ENCODE measurements around the gene SLC16A5.
"Not testable (repeated sequence)": the region's sequence is repeated elsewhere in the genome, so short reads cannot be mapped to it uniquely, and the experiment has no call there.

The SLC16A5 gene

GRCh38 chr17:75135946-75136345 is 48.2 kb downstream of the SLC16A5 start:
- DNase-seq, result no peak

- DNase-seq, result not testable (repeated sequence)
Observed at GRCh38 chr17:75137762-75138161, 50.0 kb downstream of the SLC16A5 start.

DNA sequence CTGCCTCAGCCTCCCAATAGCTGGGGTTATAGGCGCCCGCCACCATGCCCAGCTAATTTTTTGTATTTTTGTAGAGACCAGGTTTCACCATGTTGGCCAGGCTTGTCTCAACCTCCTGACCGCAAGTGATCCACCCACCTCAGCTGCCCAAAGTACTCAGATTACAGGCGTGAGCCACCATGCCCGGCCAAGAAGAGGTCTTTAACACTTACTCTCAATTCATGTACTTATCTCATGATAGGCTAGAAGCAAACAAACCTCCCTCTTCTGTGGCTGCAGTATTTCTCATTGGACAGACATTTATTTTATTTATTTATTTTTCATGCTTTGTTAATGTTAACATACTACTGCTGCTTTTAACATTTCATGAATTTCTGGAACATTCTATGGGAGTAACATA is 50.8 kb downstream of the SLC16A5 start:
- DNase-seq, result no peak

GRCh38 chr17:75142236-75142971 is 54.6 kb downstream of the SLC16A5 start:
- no peak for DNase-seq

DNA sequence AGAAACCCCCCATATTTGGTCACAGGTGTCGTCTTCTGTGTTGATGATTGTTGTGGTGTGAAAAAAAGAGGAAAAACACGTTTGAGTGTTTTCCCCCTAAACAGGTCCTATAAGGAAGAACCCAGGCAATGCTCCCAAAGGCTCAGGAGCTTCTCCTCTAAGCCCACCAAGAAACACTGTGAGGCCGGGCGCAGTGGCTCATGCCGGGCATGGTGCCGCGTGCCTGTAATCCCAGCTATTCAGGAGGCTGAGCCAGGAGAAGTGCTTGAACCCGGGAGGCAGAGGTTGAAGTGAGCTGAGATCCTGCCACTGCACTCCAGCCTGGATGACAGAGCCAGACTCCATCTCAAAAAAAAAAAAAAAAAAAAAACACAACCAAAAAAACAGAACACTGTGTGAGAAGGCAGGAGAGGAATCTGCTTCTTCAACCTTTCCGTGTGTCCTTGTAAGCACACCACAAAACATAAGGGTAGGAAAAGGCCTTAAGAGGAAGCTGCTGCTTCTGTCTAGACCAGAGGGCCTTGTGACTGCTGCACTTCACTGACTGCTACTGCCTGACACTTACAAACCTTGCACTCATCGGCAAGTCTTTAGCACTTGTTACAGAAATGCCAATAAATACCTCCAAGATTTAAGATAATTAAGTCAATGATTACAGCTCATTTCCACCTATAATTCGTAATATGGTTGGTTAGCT is 57.2 kb downstream of the SLC16A5 start:
- DNase-seq, result no peak

DNA sequence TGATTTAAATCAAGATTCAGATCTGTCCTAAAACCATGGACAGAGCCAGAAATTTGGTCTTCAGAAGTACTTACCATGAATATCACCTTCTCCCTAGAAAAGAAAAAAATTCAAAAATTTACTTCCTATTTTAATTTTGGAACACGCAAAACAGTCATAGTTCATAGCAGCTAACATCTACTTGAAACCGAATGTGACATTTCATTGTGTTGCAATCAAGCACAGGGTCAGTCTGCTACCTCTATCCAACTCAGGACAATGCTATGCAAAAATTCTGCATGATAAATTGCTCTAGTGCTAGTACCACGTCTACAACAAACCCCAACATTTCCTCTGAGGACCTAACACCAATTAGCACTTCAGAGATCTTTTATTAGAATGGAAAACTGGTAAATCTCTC is 58.8 kb downstream of the SLC16A5 start:
- DNase-seq, result no peak

DNA sequence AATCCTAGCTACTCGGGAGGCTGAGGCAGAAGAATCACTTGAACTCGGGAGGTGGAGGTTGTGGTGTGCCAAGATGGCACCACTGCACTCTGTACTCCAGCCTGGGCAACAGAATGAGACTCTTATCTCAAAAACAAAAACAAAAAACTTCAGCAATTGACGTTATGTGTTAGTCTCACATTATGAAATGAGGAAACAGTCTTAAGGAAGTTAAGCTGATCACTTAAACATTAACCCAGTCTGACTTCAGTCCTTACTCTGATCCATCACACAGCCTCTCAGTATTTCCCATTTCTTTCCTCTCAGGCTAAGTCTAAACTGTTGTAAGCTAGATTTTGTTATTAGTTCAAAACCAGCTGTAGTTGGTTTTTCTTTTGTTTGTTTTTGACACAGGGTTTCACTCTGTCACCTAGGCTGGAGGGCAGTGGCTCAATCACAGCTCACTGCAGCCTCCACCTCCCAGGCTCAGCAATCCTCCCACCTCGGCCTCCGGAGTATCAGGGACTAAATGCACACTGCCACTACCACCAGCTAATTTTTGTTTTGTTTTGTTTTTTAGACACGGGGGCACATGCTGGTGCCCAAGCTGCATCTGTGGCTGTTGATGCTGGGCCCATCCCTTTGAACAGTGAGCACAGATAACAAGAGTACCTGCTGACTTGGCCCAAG is 60.3 kb downstream of the SLC16A5 start:
- no peak for DNase-seq

DNA sequence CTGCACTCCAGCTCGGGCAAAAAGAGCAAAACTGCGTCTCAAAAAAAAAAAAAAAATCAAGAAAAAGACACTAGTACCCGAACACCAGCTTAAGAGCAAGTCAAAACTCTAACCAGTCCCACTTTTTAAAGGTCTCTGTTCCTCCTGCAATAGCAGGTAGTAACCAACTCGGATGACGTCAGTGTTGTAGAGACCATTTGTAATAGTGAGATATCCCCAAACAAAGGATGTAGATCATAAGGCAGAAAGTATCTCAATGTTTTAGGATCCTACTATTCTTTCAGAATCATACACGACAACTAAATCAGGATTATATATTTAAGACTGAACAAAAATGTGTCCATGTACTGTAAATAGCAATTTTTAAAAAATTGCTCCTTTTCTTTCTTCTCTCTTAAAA is 64.2 kb downstream of the SLC16A5 start:
- DNase-seq, result no peak

DNA sequence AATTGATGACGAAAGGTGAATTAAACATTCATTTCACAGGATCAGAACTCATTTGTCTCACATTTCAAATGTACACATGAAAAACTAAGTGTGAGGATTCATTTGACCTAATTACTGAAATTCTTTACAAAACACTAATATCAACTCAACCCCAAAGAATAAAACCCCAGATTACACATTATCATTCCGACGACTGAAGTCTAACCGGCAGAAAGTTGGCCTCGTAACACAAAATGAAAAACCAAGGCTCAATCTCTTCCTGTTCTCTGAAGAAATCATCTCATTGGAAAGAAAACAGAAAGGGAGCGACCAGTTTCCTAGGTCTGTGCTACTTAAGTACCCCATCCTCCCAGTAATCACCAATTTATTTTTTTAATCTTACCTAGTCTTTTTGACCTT is 64.8 kb downstream of the SLC16A5 start:
- no peak for DNase-seq

DNA sequence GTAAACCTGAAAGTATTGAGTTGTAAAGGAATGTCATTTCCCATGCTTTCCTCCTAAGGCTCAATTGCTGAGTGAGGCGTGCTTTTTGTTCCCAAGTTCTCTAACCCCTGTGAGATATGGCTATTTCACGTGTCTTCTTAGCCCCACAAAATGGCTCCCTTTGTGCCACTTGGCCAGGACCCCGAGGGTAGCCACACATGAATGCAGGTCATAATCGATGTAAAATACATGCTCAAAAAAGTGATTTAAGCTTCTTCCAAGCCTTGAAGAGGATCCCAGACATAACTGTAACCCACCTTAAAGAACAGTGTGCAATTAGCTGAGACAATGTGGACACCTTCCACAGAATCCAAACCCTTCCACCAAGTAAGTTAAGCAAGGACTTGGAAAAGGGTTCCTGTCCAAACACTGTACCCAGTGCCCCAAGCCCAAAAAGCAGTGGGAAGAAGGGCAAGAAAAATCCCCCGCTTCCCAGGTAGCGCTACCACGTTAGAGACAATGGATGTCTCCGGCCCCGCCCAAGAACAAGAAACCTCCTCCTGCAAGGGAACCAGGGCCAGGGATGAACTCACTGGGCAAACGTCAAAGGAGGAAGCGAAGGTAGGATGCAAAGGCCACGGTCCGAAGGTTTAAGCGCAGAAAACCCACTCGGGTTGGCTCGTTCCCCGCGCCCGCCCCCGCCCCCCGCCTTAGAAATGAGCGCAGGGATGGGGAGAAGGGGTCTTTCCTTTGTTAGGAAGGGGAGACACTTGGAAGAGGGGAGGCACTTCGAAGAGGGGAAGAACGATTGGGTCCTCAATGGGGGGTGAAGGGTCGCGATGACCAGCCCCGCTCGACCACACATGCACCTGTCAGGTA is 65.4 kb downstream of the SLC16A5 start:
- peak; percentile 48 for DNase-seq

DNA sequence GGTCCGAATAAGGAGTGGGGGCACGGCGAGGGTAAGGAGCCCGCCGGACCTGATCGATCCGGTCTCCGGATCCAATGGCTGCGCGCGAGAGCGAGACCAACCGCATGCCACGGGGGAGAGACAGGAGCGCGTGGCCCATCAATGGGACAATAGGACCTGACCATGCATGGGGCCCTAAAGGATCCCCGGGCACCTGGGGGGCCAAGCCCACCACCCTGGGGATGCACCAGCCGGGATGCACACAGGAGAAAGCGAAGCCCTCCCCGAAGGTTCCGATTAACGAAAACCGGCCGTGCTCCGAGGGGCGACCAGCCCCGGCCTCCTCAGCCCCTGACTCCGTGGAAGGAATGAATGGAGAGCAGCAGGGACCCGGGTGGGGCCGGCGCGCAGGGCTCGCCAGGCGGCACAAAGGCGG is 66.0 kb downstream of the SLC16A5 start:
- DNase-seq, result peak; percentile 57

GRCh38 chr17:75154195-75155106 is 66.7 kb downstream of the SLC16A5 start, which contains the start of gene JPT1:
Gene JPT1 (minus strand): TSS chr17:75154512. CDS start chr17:75154397, 115 bp downstream.
- DNase-seq, result peak; percentile 99

DNA sequence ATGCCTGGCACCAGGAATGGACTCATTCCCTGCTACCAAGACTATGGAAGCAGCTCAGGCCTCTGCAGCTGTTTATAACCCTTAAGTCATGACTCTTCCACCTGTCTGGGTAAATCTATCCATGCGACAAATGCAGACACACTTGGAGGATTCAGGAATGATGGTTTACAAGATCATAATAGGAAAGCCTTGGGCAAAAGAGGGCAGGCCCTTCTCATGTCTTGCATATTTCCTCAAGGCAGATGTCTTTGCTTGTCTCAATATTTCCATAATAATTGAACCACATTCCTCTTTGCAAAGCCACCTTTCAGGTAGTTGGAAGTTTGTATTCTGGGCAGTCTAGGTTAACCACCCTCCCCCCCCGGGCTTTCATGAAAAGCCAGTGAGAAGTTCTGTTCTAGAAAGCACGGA is 67.4 kb downstream of the SLC16A5 start:
- no peak for DNase-seq

Measured in activated CD4-positive, alpha-beta T cell treated with anti-CD3 and anti-CD28 coated beads for 48 hours (primary cell).